B cell (primary cell): ENCODE measurements around the gene EFCAB8. TPM values are rescaled to one million over a fixed set of nuclear protein-coding genes. Genes with fewer than 3 reads are reported as not detected.

Source experiments
- ATAC-seq: fragments of 200-7000 bp; cut with Tn5 transposase; one replicate; pipeline ENCODE4 v1.10.0; 2021; ENCODE audit warnings: low read depth, mild to moderate bottlenecking, moderate number of reproducible peaks, moderate library complexity
- CTCF ChIA-PET: fragments of 350-600 bp; sonication (Branson Sonifier 250); formaldehyde crosslinking; loops from one replicate; lab custom pipeline; 2021; ENCODE audit warnings: antibody characterized with exemption, inconsistent platforms; lab: Charles Lee
- POLR2A ChIA-PET: fragments of 350-600 bp; sonication (Branson Sonifier 250); formaldehyde crosslinking; loops from one replicate; lab custom pipeline; 2021; ENCODE audit warnings: antibody characterized with exemption; lab: Charles Lee
- DNase-seq: peaks from one replicate; pipeline ENCODE4 v3.0.0; 2013
- H2AFZ ChIP-seq: 2 replicates; pipeline ENCODE4 v1.6.1; 2012; ENCODE audit warnings: mild to moderate bottlenecking, low read depth, low read length; ENCODE audit not compliant: insufficient read depth, poor library complexity, severe bottlenecking
- H3K27ac ChIP-seq, 2 donors: 1 replicate in 1 of 2; 2 replicates in 1 of 2; pipeline ENCODE4 v1.5.1; 2012 to 2013; ENCODE audit warnings: low read length in 2 of 2, mild to moderate bottlenecking in 2 of 2, moderate library complexity in 1 of 2
- H3K27me3 ChIP-seq, 4 experiments: fragments of 200-600 bp in 1 of 4; sonication (generic) in 1 of 4; replicated peaks in 1 of 4; 1 replicate in 2 of 4; 2 replicates in 2 of 4; pipeline versions ENCODE4 v1.6.1 to v1.7.0; 2013 to 2016; ENCODE audit warnings: low read length in 3 of 4, mild to moderate bottlenecking in 2 of 4, mixed read lengths in 1 of 4, moderate library complexity in 1 of 4; ENCODE audit not compliant: insufficient read depth in 4 of 4, control insufficient read depth in 3 of 4; ENCODE audit errors: control extremely low read depth in 1 of 4
- H3K36me3 ChIP-seq, 2 experiments: replicated peaks in 1 of 2; 1 replicate in 1 of 2; 2 replicates in 1 of 2; pipeline versions ENCODE4 v1.6.1 to v1.7.1; 2013; ENCODE audit warnings: low read length in 1 of 2; ENCODE audit not compliant: insufficient read depth in 2 of 2, control insufficient read depth in 1 of 2; ENCODE audit errors: control extremely low read depth in 1 of 2, extremely low read depth in 1 of 2
- H3K4me1 ChIP-seq, 2 donors: fragments of 200-600 bp in 1 of 2; sonication (generic) in 1 of 2; 1 replicate in 1 of 2; 2 replicates in 1 of 2; pipeline versions ENCODE4 v1.5.1 to v1.6.1; 2013 to 2017; ENCODE audit warnings: low read length in 2 of 2; ENCODE audit not compliant: control insufficient read depth in 2 of 2, insufficient read depth in 2 of 2
- H3K4me2 ChIP-seq: replicated peaks from 2 replicates; pipeline ENCODE3; 2012; ENCODE audit warnings: mild to moderate bottlenecking, low read depth, low read length; ENCODE audit not compliant: poor library complexity, severe bottlenecking
- H3K4me3 ChIP-seq, 5 experiments: fragments of 200-600 bp in 1 of 5; sonication (generic) in 1 of 5; 1 replicate in 3 of 5; 2 replicates in 2 of 5; pipeline versions ENCODE4 v1.5.1 to v1.7.0; 2011 to 2016; ENCODE audit warnings: low read length in 4 of 5, mild to moderate bottlenecking in 4 of 5, low read depth in 2 of 5, control low read depth in 1 of 5, moderate library complexity in 1 of 5; ENCODE audit not compliant: insufficient read depth in 1 of 5; ENCODE audit errors: control extremely low read depth in 1 of 5, extremely low read depth in 1 of 5
- H3K79me2 ChIP-seq: fragments of 200-600 bp; sonication (generic); one replicate; pipeline ENCODE4 v1.6.0; 2016; ENCODE audit warnings: low read length; ENCODE audit not compliant: control insufficient read depth, insufficient read depth
- H3K9ac ChIP-seq: fragments of 200-600 bp; sonication (generic); 2 replicates; pipeline ENCODE4 v1.6.1; 2017; ENCODE audit warnings: mild to moderate bottlenecking, low read length, moderate library complexity
- H3K9me3 ChIP-seq, 3 donors: one replicate each; pipeline versions ENCODE4 v1.6.1 to v1.7.1; 2013; ENCODE audit warnings: low read length in 2 of 3; ENCODE audit not compliant: control insufficient read depth in 2 of 3, insufficient read depth in 1 of 3; ENCODE audit errors: control extremely low read depth in 1 of 3
- H4K20me1 ChIP-seq: 2 replicates; pipeline ENCODE4 v1.6.0; 2012; ENCODE audit warnings: mild to moderate bottlenecking, low read length; ENCODE audit not compliant: insufficient read depth, control insufficient read depth, poor library complexity, severe bottlenecking
- H3K27ac Mint-ChIP-seq: one replicate; pipeline ENCODE4 v1.8.0; 2021; ENCODE audit warnings: mixed read lengths
- H3K27me3 Mint-ChIP-seq: one replicate; pipeline ENCODE4 v1.8.0; 2021; ENCODE audit warnings: mixed read lengths
- H3K4me1 Mint-ChIP-seq: one replicate; pipeline ENCODE4 v1.8.0; 2021; ENCODE audit warnings: mixed read lengths
- H3K4me3 Mint-ChIP-seq: one replicate; pipeline ENCODE4 v1.8.0; 2021; ENCODE audit warnings: mixed read lengths
- H3K9me3 Mint-ChIP-seq: one replicate; pipeline ENCODE4 v1.8.0; 2022; ENCODE audit warnings: mixed read lengths; ENCODE audit not compliant: insufficient read depth
- CTCF ChIP-seq: fragments of 200-600 bp; IDR thresholded peaks from one replicate; pipeline ENCODE4 v1.8.0; 2022; ENCODE audit warnings: antibody characterized with exemption, mild to moderate bottlenecking
- EZH2 ChIP-seq: IDR thresholded peaks from 2 replicates; pipeline ENCODE4 v1.6.1; 2012; ENCODE audit warnings: borderline replicate concordance, low read depth, mild to moderate bottlenecking, moderate library complexity, low read length; ENCODE audit not compliant: insufficient read depth, poor library complexity, severe bottlenecking
- WGBS: methylation state at CpG from one replicate; pipeline ENCODE4 v1.1.5; 2013; ENCODE audit warnings: missing lambda C conversion rate; ENCODE audit not compliant: insufficient coverage; 5-methylcytosine and 5-hydroxymethylcytosine counted together
- intact Hi-C: fragments of 100-400 bp; cut with micrococcal nuclease; formaldehyde crosslinking; loops from one replicate; pipeline ENCODE4 v1.10.0; 2022
- polyA plus RNA-seq: library from polyadenylated mRNA; depleted of rRNA; stranded (reverse); fragments of >200 nt; gene quantifications from 2 replicates; pipeline ENCODE4 v1.2.3, GENCODE V29; 2012
- total RNA-seq, 2 donors: library from RNA; stranded (reverse); fragments of 120-200 nt in 1 of 2; gene quantifications; 1 replicate in 1 of 2; 2 replicates in 1 of 2; pipeline versions ENCODE4 v1.2.3 to v1.2.4, GENCODE V29; 2013 to 2022

Gene EFCAB8
- total and polyA plus RNA-seq, 2 donors (not counting 1 experiment from before 2014, with no cell fraction given), result 0.72 to 2.3 TPM

GRCh38 chr20:33002087-33002808 is 143.5 kb downstream of the EFCAB8 start:
- intact Hi-C loops, result no loop called here

More at GRCh38 chr20:33002087-33002808, 143.5 kb downstream of the EFCAB8 start:
- Histone ChIP-seq H2AFZ (no peak overlapping the region), H3K4me3 (no peak overlapping the region), H3K27me3 (no peaks in the 10 kb centered on the region), H3K4me2 (no peak overlapping the region), H3K9ac (no peak overlapping the region), H3K79me2 (no peaks in the 10 kb centered on the region), H3K4me1 (peaks cover 7 to 8% of the 10 kb centered on the region in 2 donors), H3K9me3 (peaks cover 0 to 13% (median 7%) of the 10 kb centered on the region in 3 donors), H3K36me3 (no peaks in the 10 kb centered on the region), H4K20me1 (no peaks in the 10 kb centered on the region), H3K27ac (no peak overlapping the region)
- no peaks in the 10 kb centered on the region for H3K27me3 Mint-ChIP-seq
- CTCF ChIA-PET, result interaction anchor here (1.0 kb wide), 1 partner anchor 100 kb away, joined by 3 read pairs; no protein-coding TSS in a partner anchor
- peaks cover 4% of the 10 kb centered on the region for H3K9me3 Mint-ChIP-seq
- no peak overlapping the region for H3K27ac Mint-ChIP-seq
- DNase-seq (no peak), ATAC-seq (no peak)
- H3K4me1 Mint-ChIP-seq, result peaks cover 9% of the 10 kb centered on the region
- TF ChIP-seq EZH2 (no peak), CTCF (no peak)
- POLR2A ChIA-PET, result no interaction called here
- WGBS, result 96% methylated on average over 7 of the region's 7 CpGs
- no peak overlapping the region for H3K4me3 Mint-ChIP-seq
